GM21390 (cell line): ENCODE data around the gene IL16.

ENCODE experiments used
- ATAC-seq: cut with Tn5 transposase; IDR thresholded peaks from one replicate; pipeline ENCODE4 v1.9.1; 2021; ENCODE audit not compliant: unreplicated experiment

Gene IL16

DNA sequence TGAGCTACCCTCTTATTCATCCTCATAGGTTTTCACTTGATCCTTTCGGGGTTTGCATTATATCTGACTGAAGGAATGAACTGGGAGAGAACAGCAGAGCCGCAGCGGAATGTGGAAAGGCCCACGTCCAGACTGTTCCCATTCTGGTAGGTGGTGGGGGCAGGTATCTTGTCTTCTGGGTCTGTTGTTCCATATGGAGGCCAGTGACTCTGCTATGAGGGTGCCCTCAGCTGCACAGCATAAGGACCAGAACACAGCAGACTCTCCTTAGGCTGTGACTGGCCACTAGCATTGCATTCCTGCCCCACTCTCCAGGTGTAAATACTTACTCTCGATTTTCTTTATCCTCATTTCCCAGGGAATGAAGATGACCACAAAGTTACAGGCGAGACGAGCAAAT lies 165.2 kb downstream of the IL16 start:
- ATAC-seq = no peak

- no peak for ATAC-seq
These were observed 166.1 kb downstream of the IL16 start for GRCh38 chr15:81362790-81363189.

GRCh38 chr15:81363276-81363675 lies 166.6 kb downstream of the IL16 start:
- no peak for ATAC-seq
